Activated CD4-positive, alpha-beta T cell treated with anti-CD3 and anti-CD28 coated beads, Interleukin-2, amount 10 ng/mL, durations not matched to agents 7 days and 5 days (primary cell): ENCODE data around the gene NCK2. TPM values are rescaled to one million over a fixed set of nuclear protein-coding genes. Genes with fewer than 3 reads are reported as not detected.
"Not testable (repeated sequence)": the region's sequence is repeated elsewhere in the genome, so short reads cannot be mapped to it uniquely, and the experiment has no call there.

Source experiments
- CTCF ChIA-PET: fragments of 350-600 bp; sonication (Branson Sonifier 250); formaldehyde crosslinking; loops from one replicate; lab custom pipeline; 2021; ENCODE audit warnings: antibody characterized with exemption; lab: Charles Lee
- POLR2A ChIA-PET: fragments of 350-600 bp; sonication (Branson Sonifier 250); formaldehyde crosslinking; loops from one replicate; lab custom pipeline; 2021; ENCODE audit warnings: antibody characterized with exemption; lab: Charles Lee
- DNase-seq: peaks from one replicate; pipeline ENCODE4 v3.0.0-alpha.2; 2020
- H3K27ac Mint-ChIP-seq: one replicate; pipeline ENCODE4 v1.8.0; 2021; ENCODE audit warnings: mild to moderate bottlenecking, moderate library complexity, mixed read lengths
- H3K27me3 Mint-ChIP-seq: one replicate; pipeline ENCODE4 v1.8.0; 2021; ENCODE audit warnings: mixed read lengths
- H3K36me3 Mint-ChIP-seq: one replicate; pipeline ENCODE4 v1.8.0; 2021; ENCODE audit warnings: low read depth, mixed read lengths
- H3K4me1 Mint-ChIP-seq: one replicate; pipeline ENCODE4 v1.8.0; 2021; ENCODE audit warnings: mixed read lengths
- H3K4me3 Mint-ChIP-seq: one replicate; pipeline ENCODE4 v1.8.0; 2021; ENCODE audit warnings: mild to moderate bottlenecking, moderate library complexity, mixed read lengths
- H3K9me3 Mint-ChIP-seq: one replicate; pipeline ENCODE4 v1.8.0; 2021; ENCODE audit warnings: mixed read lengths
- total RNA-seq, 2 experiments: library from RNA; stranded (reverse); gene quantifications; one replicate each; pipeline ENCODE4 v1.2.3, GENCODE V29; 2021

The NCK2 gene
- total RNA-seq, 2 experiments from 2014 or later: 73.3 to 84.1 TPM

DNA sequence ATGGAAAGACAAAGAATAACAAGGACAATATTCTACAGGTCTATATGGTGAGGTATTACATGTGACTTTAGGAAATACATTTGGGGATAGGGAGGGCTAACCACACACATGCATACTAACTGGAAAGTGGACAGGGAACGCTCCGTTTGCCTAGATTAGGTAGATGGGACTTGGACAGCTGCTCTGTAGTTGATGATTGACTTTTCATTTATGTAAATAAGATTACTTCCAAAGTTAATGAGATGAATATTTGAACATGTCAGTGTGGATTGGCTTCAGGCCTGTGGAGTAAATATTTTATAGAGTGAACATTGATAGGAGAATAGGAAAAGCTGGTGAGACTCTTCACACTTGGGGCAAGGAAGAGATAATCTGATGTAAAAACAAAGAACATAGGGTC is 142.0 kb downstream of the NCK2 start:
- no peaks in the 10 kb centered on the region for H3K27me3 Mint-ChIP-seq
- DNase-seq: no peak
- H3K9me3 Mint-ChIP-seq: peaks cover 22% of the 10 kb centered on the region
- POLR2A ChIA-PET: no interaction called here
- H3K4me1 Mint-ChIP-seq: peaks cover 62% of the 10 kb centered on the region
- CTCF ChIA-PET: no interaction called here
- H3K4me3 Mint-ChIP-seq: no peak overlapping the region
- H3K36me3 Mint-ChIP-seq: peaks cover 83% of the 10 kb centered on the region
- peak overlapping the region; percentile 13 for H3K27ac Mint-ChIP-seq

DNA sequence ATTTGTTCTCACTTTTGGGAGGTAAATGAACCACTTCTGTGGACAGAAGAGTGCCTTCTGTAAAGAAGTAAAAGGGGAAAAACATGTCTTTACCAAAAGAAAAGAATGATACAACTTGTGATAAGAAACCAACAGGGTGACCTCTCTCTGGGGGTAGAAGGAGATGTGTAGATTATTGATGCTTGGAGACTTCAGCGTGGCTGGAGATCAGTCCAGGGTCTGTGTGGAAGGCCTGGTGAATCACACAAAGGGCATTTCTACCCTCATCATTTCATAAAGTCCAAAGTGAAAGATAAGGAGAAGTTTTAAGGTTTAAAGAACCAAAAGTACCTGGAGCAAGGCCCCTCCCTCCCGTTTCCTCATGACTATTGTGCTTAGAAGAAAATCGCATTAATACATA is 142.5 kb downstream of the NCK2 start:
- H3K9me3 Mint-ChIP-seq: peaks cover 22% of the 10 kb centered on the region
- ChIA-PET CTCF (no interaction called here), POLR2A (no interaction called here)
- no peaks in the 10 kb centered on the region for H3K27me3 Mint-ChIP-seq
- peaks cover 77% of the 10 kb centered on the region for H3K36me3 Mint-ChIP-seq
- peak overlapping the region; percentile 25 for H3K27ac Mint-ChIP-seq
- peaks cover 56% of the 10 kb centered on the region for H3K4me1 Mint-ChIP-seq
- no peak overlapping the region for H3K4me3 Mint-ChIP-seq
- DNase-seq: no peak

DNA sequence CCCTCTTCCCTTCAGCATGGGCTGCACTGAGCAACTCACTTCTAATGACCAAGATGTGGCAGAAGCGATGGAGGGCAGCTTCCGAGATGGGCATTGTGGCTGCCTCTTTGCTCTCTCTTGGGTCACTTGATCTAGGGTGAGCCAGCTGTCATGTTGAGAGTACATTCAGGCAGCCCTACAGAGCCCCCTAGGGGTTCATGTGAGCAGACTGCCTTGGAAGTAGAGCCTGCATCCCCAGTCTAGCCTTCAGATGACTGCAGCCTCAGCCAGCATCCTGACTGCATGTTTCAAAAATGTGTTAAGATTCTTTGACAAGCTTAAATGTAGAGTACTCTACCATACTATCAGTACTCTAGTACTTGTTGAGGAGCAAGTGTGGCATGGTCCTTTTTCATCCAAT is 143.9 kb downstream of the NCK2 start:
- Mint-ChIP-seq H3K4me1 (peaks cover 46% of the 10 kb centered on the region), H3K36me3 (peaks cover 70% of the 10 kb centered on the region), H3K4me3 (no peak overlapping the region), H3K9me3 (peaks cover 22% of the 10 kb centered on the region), H3K27me3 (no peaks in the 10 kb centered on the region), H3K27ac (no peak overlapping the region)
- peak; percentile 19 for DNase-seq
- ChIA-PET CTCF (no interaction called here), POLR2A (no interaction called here)

DNA sequence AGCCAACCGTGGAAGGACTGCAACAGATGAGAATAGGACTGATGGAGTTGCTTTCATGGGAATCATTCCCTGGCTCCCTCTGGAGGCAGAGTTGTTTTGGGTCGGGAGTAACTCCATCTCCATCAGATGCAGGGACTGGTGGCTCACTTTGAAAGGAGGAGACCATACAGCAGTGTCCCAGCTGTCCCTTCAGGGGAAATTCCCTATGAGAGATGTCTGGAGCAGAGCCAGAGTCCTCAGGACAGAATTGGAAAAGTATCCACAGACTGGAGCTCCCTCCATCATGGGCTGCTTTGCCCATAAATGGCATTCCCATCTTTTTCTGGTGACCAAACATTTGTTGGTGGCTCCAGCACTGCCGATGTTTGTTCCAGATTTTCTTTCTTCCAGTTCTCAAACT is 144.3 kb downstream of the NCK2 start:
- no peaks in the 10 kb centered on the region for H3K27me3 Mint-ChIP-seq
- H3K27ac Mint-ChIP-seq: no peak overlapping the region
- H3K4me1 Mint-ChIP-seq: peaks cover 42% of the 10 kb centered on the region
- H3K4me3 Mint-ChIP-seq: no peak overlapping the region
- peaks cover 22% of the 10 kb centered on the region for H3K9me3 Mint-ChIP-seq
- DNase-seq: no peak
- CTCF ChIA-PET: no interaction called here
- peaks cover 70% of the 10 kb centered on the region for H3K36me3 Mint-ChIP-seq
- POLR2A ChIA-PET: no interaction called here

DNA sequence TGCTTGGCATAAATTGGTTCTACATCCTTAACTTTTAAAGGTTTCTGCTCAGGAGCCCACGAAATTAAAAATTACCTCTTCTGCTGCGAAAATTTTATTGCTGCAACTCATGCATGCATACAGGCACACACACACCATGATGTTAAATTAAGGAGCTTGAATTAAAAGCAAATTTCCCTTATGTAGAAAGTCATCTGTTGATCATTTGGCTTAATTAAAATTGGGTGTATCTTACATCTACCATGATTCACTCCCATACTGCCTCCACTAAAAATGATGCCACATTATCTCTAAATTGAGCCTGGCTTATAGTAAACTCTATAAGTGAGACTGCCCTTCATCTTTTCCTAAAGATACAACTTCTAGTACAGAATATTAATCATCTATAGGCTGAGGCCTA is 145.4 kb downstream of the NCK2 start:
- DNase-seq: no peak
- Mint-ChIP-seq H3K9me3 (peaks cover 22% of the 10 kb centered on the region), H3K27me3 (no peaks in the 10 kb centered on the region), H3K4me1 (peaks cover 47% of the 10 kb centered on the region), H3K4me3 (no peak overlapping the region), H3K27ac (peak overlapping the region; percentile 2), H3K36me3 (peaks cover 72% of the 10 kb centered on the region)
- ChIA-PET CTCF (interaction anchor here (0.5 to 0.7 kb wide), 2 partner anchors 35 to 740 kb away, joined by 3 read pairs; no protein-coding TSS in a partner anchor), POLR2A (no interaction called here)

DNA sequence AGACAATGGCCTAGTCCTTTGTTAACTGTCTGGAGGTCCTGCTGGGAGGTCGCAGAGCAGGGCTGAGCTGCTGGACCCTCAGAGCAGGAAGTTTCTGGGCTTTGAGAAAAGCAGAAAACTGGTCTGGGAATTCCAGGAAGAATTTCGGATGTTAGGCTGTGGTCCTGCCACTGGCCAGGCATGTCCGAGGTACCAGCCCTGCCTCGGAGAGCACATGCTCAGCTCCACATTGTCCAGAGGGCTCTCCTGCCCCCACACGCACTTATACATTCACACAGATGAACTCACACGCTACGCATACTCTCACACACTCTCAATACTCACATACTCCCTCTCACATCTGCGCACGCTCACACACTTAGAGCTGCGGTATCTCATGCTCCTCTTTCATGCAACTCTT is 146.1 kb downstream of the NCK2 start:
- peaks cover 51% of the 10 kb centered on the region for H3K4me1 Mint-ChIP-seq
- POLR2A ChIA-PET: no interaction called here

DNA sequence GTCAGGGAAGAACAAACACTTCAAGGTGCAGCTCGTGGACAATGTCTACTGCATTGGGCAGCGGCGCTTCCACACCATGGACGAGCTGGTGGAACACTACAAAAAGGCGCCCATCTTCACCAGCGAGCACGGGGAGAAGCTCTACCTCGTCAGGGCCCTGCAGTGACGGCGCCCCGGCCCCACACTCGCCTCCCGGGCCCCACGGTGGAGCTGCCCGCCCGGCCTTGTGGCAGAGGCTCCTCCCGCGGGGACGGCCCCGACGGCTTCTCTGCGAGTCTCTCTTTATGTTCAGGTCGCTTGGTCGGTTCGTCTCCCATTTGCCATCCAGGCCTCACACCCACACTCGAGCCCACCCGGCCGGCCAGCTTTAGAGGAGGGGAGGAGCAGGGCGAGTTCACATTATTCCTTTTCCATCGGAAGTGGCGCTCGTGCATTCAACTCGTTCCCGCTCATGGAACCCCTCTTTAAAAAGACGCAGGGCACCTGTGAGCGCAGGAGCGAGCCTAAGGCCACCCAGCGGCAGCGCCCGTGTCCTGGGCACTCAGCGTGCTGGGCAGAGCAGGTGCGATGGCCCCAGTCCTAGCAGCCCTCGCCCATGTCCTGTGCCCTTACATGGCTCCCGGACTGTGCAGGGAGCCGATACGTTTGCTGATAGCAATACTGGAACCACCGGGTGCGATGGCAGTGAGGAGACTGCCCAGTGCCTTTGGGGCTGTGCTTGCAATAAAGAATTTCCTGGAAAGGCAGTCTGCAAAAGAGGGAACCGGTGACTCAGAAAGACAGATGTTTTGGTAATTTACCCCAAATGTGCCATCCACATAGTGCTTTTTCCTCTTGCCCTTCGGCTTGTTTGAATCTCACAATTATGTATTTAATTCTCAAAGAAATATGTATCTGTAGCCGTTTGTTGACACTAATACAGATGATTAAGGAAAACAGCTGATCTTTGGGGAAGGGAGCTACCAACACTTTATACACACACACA is 148.6 kb downstream of the NCK2 start:
- peaks cover 36% of the 10 kb centered on the region for H3K4me1 Mint-ChIP-seq
- CTCF ChIA-PET: no interaction called here
- peaks cover 20% of the 10 kb centered on the region for H3K9me3 Mint-ChIP-seq
- no peak overlapping the region for H3K27ac Mint-ChIP-seq
- POLR2A ChIA-PET: no interaction called here
- peaks cover 75% of the 10 kb centered on the region for H3K36me3 Mint-ChIP-seq
- no peaks in the 10 kb centered on the region for H3K27me3 Mint-ChIP-seq
- DNase-seq: no peak
- no peak overlapping the region for H3K4me3 Mint-ChIP-seq

More for the DNA sequence above, 146.1 kb downstream of the NCK2 start:
- CTCF ChIA-PET: no interaction called here
- no peak for DNase-seq
- Mint-ChIP-seq H3K4me3 (no peak overlapping the region), H3K27me3 (no peaks in the 10 kb centered on the region), H3K9me3 (peaks cover 22% of the 10 kb centered on the region), H3K27ac (no peak overlapping the region), H3K36me3 (peaks cover 75% of the 10 kb centered on the region)

DNA sequence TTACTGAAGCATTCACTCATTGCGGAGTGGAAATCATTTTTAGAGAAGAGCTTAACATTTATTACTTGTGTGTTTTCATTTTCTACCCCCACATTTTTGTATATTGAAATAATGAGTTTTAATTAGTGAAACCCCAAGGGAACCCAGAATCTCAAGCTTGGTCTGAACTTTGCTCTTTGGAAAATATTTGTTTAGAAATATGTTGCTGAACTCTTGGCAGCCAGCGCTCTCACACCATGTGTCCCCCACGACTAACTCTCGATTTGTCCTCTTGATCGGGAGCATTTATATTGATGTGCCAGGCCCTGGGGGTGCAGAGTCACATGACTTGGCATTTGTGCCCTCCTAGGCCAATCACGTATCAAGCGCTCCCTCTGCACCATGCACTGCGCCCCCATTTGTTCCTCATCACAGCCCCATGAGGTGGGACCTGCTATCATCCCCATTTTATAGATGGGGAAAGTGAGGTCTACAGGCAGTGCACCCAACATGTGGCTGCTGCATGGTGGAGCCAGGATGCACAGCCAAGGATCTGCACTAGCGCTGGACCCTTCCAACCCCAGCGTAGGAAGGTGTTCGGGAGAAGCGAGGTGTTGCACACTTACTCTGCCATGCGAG is 149.7 kb downstream of the NCK2 start:
- H3K27me3 Mint-ChIP-seq: no peaks in the 10 kb centered on the region
- no peak for DNase-seq
- H3K9me3 Mint-ChIP-seq: peaks cover 23% of the 10 kb centered on the region
- no peak overlapping the region for H3K27ac Mint-ChIP-seq
- POLR2A ChIA-PET: no interaction called here
- H3K4me1 Mint-ChIP-seq: peaks cover 39% of the 10 kb centered on the region
- H3K36me3 Mint-ChIP-seq: peaks cover 76% of the 10 kb centered on the region
- CTCF ChIA-PET: no interaction called here
- no peak overlapping the region for H3K4me3 Mint-ChIP-seq

DNA sequence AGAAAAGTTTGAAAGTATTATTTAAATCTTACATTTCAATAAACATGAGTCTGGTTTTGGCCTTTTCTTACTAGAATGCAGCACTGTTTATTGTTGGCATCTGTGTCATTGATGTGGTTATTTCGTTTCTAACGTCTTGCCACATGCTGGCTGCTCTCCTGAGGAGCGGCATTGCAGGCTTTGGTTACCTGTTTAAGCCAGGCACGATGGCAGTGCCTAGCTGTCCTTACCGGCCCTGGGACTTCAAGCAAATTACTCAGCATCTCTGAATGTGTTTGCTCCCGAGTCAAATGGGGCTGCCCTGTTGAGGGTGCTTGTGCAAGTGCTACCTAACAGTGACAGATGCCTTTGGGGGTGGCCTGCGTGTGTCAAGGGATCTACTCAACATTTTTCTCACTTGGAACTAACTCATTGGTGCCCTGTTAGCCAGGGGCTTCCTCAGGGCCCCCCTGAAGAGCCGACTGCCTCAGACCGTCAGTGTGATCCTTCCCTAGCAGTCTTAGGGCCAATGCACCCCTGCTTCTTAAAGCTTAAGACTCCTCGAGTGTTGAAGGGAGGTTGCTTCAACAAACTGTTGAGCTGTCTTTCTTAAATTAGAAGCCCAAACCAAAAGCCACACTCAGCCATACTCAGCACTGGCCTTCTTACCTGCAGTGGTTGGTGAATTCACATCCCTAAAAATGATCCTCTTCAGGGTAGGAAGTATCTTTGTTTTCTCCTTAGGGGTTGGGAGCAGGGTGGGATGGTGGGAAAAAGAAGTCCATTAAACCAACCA is 151.5 kb downstream of the NCK2 start:
- ChIA-PET POLR2A (no interaction called here), CTCF (interaction anchor here (0.6 kb wide), 1 partner anchor 35 kb away, joined by 3 read pairs; no protein-coding TSS in a partner anchor)
- no peaks in the 10 kb centered on the region for H3K27me3 Mint-ChIP-seq
- peaks cover 80% of the 10 kb centered on the region for H3K36me3 Mint-ChIP-seq
- DNase-seq: peak; percentile 27
- H3K9me3 Mint-ChIP-seq: peaks cover 40% of the 10 kb centered on the region
- H3K27ac Mint-ChIP-seq: peak overlapping the region; percentile 65
- H3K4me3 Mint-ChIP-seq: no peak overlapping the region
- peaks cover 41% of the 10 kb centered on the region for H3K4me1 Mint-ChIP-seq

DNA sequence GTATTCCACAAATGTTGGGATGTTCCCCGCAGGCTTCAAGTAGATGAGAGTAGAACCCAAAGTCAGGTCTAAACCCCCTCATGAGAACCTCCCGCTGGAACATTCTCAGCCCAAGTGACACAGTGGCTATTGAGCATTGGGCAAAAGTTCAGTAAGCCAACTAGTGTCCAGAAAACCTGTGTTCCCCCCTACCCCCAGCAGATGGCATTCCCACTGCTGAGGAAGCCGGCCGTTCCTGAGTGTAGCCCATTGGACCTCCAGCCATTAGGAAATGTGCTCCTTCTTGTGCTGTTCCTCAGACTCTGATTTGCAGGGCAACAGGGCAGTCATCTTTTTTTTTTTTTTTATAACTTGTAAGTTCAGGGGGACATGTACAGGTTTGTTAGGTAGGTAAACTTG is 152.1 kb downstream of the NCK2 start:
- Mint-ChIP-seq H3K27me3 (no peaks in the 10 kb centered on the region), H3K4me3 (no peak overlapping the region), H3K36me3 (peaks cover 84% of the 10 kb centered on the region), H3K4me1 (peaks cover 45% of the 10 kb centered on the region), H3K27ac (no peak overlapping the region), H3K9me3 (peaks cover 41% of the 10 kb centered on the region)
- ChIA-PET CTCF (interaction anchor here (1.4 kb wide), 1 partner anchor 12 kb away, joined by 3 read pairs; no protein-coding TSS in a partner anchor), POLR2A (no interaction called here)
- DNase-seq: no peak

DNA sequence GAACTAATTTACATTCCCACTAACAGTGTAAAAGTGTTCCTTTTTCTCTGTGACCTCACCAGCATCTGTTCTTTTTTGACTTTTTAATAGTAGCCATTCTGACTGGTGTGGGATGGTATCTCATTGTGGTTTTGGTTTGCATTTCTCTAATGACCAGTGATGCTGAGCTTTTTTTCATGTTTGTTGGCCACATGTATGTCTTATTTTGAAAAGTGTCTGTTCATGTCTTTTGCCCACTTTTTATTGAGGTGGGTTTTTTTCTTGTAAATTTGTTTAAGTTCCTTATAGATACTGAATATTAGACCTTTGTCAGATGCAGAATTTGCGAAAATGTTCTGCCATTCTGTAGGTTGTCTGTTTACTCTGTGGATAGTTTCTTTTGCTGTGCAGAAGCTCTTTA is 153.0 kb downstream of the NCK2 start:
- H3K27ac Mint-ChIP-seq, DNase-seq, POLR2A ChIA-PET, H3K4me3 Mint-ChIP-seq, H3K27me3 Mint-ChIP-seq: not testable (repeated sequence)
- peaks cover 89% of the 10 kb centered on the region for H3K36me3 Mint-ChIP-seq
- H3K9me3 Mint-ChIP-seq: peaks cover 41% of the 10 kb centered on the region
- CTCF ChIA-PET: interaction anchor here (0.7 to 1.4 kb wide), 3 partner anchors 11 to 299 kb away, joined by 3 read pairs; no protein-coding TSS in a partner anchor
- peaks cover 49% of the 10 kb centered on the region for H3K4me1 Mint-ChIP-seq

DNA sequence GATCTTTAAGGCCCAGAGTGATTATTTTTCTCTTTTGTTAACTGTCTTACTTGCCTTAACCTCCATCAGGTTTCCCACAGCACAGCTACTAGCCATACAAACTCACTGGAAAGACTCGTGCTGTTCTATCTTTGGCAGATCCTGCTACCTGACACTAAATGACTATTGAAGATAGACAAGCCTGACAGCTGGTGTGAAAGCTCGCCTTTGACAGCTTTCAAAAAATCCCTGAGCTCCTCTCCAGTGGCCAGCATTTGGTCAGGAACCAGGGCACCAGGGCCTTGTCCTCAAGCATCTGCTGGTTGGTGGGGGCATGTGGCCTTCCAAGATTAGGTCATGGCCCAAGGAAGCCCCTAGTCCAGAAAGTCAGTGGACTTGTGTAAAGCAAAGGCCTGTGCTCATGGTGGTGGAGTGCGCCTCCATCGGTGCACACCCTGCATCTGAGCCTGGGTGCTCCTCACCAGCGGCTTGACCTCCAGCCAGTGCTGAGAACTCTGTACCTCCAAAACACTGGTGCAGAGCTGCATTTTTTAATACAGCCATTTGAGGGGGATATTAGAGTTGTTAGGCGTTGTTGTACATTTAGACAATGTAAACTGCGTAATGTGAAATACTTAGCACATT is 158.5 kb downstream of the NCK2 start:
- Mint-ChIP-seq H3K4me1 (peaks cover 33% of the 10 kb centered on the region), H3K27me3 (no peaks in the 10 kb centered on the region), H3K27ac (no peak overlapping the region), H3K4me3 (no peak overlapping the region), H3K9me3 (peaks cover 31% of the 10 kb centered on the region), H3K36me3 (peaks cover 41% of the 10 kb centered on the region)
- ChIA-PET CTCF (interaction anchor here (1.2 kb wide), 1 partner anchor 11 kb away, joined by 4 read pairs; no protein-coding TSS in a partner anchor), POLR2A (no interaction called here)
- DNase-seq: no peak
